Measurements from ENCODE around the gene NDUFA6.
"Not testable (repeated sequence)": the region's sequence is repeated elsewhere in the genome, so short reads cannot be mapped to it uniquely, and the experiment has no call there.

Gene NDUFA6

GRCh38 chr22:42114721-42115120, 24.1 kb upstream of the NDUFA6 start:
- DNase-seq (ENCODE audit: low spot score) (no peak), FAIRE-seq (no peak)

GRCh38 chr22:42112793-42113192, 22.2 kb upstream of the NDUFA6 start:
- not testable (repeated sequence) for DNase-seq (ENCODE audit: low spot score); FAIRE-seq

DNA sequence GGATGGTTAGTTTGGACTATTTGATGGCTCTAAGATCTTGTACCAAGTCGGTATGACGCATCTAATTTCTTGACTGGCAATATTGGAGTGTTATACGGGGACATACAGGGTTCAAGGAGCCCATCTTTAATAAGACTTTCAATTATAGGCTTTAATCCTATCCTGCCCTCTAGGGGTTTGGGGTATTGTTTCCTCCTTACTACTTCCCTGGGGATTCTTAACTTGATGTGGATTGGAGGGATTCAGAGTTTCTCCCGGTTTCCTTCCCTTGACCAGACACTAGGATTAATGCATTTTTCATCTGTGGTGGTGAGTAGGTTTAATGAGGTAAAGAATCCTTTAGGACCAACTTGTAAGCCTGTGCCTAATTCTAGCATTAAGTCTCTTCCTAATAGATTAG, 21.2 kb upstream of the NDUFA6 start:
- FAIRE-seq (no peak), DNase-seq (ENCODE audit: low spot score) (no peak)

- DNase-seq (ENCODE audit: low spot score) (no peak), FAIRE-seq (no peak)
Measured at GRCh38 chr22:42108848-42109247, 18.3 kb upstream of the NDUFA6 start.

DNA sequence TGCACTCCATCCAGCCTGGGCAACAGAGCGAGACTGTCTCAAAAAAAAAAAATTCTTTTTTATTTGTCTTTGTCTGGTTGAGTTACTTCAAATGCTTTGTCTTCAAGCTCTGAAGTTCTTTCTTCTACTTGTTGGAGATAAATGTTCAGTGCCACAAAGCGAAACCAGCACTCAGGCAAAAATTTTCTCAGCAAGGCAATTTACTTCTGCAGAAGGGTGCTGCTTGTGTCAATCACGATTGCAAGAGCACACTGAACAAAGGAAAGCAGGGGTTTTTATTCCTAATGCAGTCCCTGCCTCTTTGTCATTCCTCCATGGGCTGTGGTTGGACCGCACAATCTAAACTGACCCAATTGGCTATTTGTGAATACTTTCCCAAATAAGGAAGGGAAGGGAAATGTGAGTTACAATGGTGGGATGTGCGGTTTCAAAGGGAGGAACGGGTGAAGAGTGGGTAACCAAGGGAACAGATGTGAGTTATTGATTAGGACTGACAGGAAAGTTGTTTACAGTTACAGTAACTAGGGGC, 13.8 kb upstream of the NDUFA6 start:
- not testable (repeated sequence) for FAIRE-seq; DNase-seq (ENCODE audit: low spot score)

DNA sequence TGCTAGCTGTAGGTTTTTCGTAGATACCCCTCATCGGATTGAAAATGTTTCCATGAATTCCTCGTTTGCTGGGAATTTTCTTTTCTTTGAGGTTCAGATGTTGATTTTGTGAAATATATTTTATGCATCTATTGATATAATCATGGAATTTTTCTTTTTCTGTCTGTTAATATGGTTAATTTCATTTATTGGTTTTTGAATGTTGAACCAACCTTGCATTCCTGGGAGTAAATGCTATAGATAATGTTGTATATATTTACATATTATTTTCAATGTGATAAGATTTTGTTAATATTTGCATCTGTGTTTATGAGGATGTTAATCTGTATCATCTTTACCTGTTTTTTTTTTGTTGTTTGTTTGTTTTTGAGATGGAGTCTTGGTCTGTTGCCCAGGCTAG, 10.6 kb upstream of the NDUFA6 start:
- DNase-seq (ENCODE audit: low spot score), result no peak
- no peak for FAIRE-seq

DNA sequence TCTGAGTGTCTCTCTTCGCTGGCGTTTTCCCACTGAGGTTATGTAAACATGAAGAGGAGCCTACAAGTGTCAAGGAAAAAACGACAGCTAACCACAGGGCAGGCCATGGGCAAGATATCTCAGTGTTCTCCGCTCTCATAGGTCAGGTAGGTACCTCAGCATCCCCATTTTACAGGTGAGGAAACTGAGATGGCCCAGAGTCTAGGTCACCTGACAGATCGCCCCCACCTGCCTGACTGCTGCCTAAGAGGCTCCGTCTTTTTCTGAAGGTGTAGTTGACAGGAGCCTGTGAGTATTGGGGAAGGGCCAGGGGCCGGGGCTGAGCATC, 847 bp upstream of the NDUFA6 start:
- FAIRE-seq, result no peak
- DNase-seq (ENCODE audit: low spot score), result no peak

DNA sequence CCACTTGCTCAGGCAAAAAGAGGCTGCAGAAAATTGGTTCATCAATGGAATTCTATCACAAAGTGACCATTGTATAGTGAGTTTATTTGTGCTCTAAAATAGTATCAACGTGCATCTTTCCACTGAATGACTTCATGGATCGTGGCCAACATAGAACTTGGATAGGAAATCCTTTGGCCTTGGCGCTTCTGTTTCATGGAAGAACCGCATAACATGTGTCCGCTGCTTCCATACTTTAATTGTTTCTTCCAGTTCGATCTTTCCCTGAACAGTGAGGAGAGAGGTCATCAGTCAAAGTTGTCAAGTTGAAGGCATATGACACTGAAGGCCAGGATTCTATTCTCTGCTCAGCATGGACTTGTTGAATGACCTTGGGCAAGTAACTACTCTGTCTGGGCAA, 4.5 kb downstream of the NDUFA6 start:
- no peak for FAIRE-seq

GRCh38 chr22:42084874-42085273, 5.7 kb downstream of the NDUFA6 start:
- no peak for DNase-seq (ENCODE audit: low spot score)
- no peak for FAIRE-seq

More for the DNA sequence above, 4.5 kb downstream of the NDUFA6 start:
- DNase-seq (ENCODE audit: low spot score), result no peak

DNA sequence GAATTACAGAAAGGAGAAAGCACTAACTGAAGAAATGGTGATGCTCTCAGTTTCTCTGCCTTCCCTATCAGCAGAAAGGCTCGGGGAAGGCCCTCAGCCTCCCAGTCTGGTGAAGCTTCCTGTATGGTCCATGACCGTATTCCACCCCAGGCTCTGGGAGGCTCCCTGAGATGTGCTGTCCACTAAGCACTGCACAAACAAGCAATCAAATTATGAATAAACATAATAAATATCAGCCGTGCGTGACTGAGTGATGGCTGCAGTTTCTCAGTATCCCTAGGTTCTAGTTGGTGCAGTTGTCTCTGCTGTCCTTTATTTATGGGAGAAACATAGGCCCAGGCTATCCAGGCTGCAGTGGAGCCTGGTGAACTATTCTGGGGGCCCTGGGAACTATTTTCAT, 7.5 kb downstream of the NDUFA6 start:
- no peak for FAIRE-seq
- no peak for DNase-seq (ENCODE audit: low spot score)

DNA sequence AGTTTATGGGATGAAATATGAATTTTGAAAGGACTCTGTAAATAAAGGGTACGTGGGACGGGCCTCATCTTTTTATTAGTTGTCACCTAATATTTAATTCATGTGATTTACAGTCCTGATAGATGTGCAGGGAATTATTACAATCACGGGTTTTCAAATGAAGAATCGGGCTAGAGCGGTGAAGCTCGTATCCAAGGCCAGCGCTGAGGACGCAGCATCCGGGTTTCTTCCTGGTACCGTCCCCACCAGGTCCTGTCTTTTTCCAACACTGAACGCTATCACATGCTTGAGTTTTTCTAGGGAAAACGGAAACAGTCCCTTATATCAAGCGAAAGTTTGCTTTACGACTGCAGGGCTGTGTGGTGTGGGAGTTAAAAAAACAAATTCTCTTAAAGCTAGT, 10.3 kb downstream of the NDUFA6 start:
- DNase-seq (ENCODE audit: low spot score) (no peak), FAIRE-seq (no peak)

DNA sequence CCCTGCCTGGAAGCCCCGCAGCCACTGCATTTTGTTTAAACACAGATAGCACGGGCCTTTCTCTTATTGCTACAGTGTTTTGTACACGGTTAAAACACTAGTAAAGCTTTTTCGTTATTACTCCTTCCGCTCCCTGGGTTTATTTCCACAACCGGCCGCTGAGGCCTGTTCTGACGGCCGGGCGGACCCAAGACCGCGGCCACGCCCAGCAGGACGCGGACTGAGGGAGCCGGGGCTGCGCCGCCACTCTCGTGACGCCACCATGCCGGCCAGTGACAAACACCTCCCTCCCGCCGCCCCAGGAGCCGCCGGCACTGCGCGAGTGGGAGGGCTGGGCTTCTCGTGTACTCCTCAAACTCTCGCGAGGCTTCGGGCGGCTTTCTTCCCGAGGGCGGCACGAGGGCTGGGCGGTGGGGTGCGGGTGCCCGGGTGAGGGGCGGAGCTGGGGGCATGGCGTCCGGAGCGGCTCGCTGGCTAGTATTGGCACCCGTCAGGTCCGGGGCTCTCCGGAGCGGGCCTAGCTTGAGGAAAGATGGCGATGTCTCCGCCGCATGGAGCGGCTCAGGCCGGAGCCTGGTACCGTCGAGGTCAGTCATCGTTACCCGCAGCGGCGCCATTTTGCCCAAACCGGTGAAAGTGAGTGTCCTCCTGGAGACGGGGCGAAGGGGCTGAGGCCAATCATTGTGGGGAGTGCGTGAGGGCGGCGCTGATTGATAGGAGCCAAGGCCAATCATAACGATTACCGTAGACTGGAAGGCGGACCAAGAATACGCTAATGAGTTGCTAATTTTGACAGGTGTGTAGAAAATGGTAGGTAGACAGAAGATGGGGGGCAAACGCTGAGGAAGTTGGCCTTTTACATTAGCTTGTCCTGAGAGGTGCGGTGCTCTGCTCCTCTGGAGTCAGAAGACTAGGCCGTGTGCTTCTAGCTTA, 11.0 kb downstream of the NDUFA6 start, which contains the start of gene SMDT1:
SMDT1 (plus strand) TSS at position 382 of the 933 bp plus-strand sequence; CDS start at position 451, 69 bp downstream.
- FAIRE-seq (peak; percentile 78), DNase-seq (ENCODE audit: low spot score) (peak; percentile 90)

GRCh38 chr22:42078469-42079318, 11.9 kb downstream of the NDUFA6 start:
- no peak for FAIRE-seq
- DNase-seq (ENCODE audit: low spot score), result no peak

GRCh38 chr22:42077486-42078125, 13.0 kb downstream of the NDUFA6 start:
- FAIRE-seq (no peak), DNase-seq (ENCODE audit: low spot score) (no peak)

DNA sequence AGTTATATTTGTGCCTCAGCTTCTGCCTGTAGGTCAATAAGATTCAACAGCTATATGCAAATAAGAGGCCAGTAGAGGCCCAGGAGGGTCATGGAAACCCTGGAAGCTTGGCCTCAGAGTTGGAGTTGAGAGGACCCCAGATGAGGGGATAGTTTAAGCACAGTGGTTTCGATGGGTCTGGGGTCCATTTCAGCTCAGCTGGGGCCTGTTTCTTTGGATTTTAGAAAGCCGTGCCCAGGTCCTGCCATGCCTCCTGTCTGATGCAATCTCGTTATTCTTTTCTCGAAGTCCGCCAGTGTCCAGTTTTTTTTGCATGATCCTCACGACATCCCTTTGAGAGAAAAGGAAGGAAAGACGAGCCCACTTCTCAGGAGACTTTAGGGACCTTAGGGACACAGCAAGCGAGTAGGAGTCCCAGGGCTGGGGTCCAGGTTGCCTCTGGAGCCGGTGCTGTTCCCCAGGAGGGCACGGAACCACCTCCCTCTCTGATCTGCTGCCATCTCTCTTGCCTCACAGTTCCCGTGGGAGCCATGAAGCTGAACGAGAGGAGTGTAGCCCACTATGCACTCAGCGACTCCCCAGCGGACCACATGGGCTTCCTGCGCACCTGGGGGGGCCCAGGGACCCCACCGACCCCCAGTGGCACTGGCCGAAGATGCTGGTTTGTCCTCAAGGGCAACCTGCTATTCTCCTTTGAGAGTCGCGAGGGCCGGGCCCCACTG, 13.6 kb downstream of the NDUFA6 start:
- FAIRE-seq (no peak), DNase-seq (ENCODE audit: low spot score) (no peak)

GRCh38 chr22:42074846-42075676, 15.5 kb downstream of the NDUFA6 start:
- FAIRE-seq, result no peak

DNA sequence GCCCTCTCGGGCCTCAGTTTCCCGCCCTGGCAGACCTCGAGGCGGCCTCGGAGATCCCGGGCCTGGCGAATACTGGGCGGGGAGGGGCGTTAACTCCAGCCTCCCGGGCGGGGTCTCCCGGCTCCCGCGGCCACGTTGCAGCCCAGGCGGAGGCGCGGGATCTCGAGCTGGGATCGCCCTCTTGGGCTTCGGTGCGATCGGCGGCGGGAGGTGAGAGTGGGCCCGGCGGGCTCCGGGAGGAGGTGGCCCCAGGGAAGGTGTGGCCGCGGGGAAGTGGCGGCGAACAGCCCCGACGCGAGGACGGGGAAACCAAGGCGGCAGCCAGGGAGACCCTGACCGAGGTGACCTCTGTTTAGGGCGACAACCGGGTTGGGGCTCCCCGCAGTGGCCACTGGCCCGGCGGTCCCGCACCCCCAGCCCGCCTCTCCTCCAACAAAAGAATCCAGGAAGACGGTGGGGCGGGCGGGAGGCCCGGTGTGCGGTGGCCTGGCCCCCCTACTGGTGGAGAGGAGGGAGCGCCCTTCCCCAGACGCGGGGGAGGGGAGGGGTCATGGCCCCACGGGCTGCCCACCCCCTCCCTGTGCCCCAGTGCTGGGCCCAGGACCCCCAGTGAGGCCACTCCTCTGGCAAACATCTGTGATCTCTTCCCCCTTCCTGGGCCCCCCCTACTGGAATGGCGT, 16.3 kb downstream of the NDUFA6 start, which contains the start of gene PHETA2:
PHETA2 (plus strand) TSS at position 117 of the 680 bp plus-strand sequence. CDS start 3,046 bp downstream, outside the sequence.
- no peak for FAIRE-seq
- DNase-seq (ENCODE audit: low spot score), result no peak

More at GRCh38 chr22:42074846-42075676, 15.5 kb downstream of the NDUFA6 start:
- DNase-seq (ENCODE audit: low spot score), result no peak

- DNase-seq (ENCODE audit: low spot score) (no peak), FAIRE-seq (no peak)
Measured at GRCh38 chr22:42073621-42074041, 16.9 kb downstream of the NDUFA6 start.

Data from RCC 7860 (cell line).